Thymus (tissue), 11 donors: ENCODE data around the gene ETFDH. TPM values are rescaled to one million over a fixed set of nuclear protein-coding genes. Genes with fewer than 3 reads are reported as not detected.

Experiments
- DNase-seq, 9 donors: peaks; one replicate each; pipeline ENCODE4 v3.0.0-alpha.2; 2013; ENCODE audit warnings: low spot score in 9 of 9, low read depth in 6 of 9, missing footprints in 1 of 9
- H3K27ac ChIP-seq, 2 donors: one replicate each; pipeline ENCODE4 v1.5.1; 2013; ENCODE audit warnings: control low read depth in 1 of 2, low read depth in 1 of 2, low read length in 1 of 2, mild to moderate bottlenecking in 1 of 2, moderate library complexity in 1 of 2
- H3K27me3 ChIP-seq, 2 donors: one replicate each; pipeline ENCODE4 v1.5.1; 2013; ENCODE audit warnings: low read length in 1 of 2; ENCODE audit not compliant: control insufficient read depth in 2 of 2, insufficient read depth in 1 of 2
- H3K36me3 ChIP-seq, 2 donors: one replicate each; pipeline ENCODE4 v1.5.1; 2013; ENCODE audit warnings: low read length in 1 of 2, mild to moderate bottlenecking in 1 of 2, moderate library complexity in 1 of 2; ENCODE audit not compliant: control insufficient read depth in 2 of 2, insufficient read depth in 2 of 2
- H3K4me1 ChIP-seq, 2 donors: one replicate each; pipeline ENCODE4 v1.5.1; 2013; ENCODE audit warnings: low read length in 2 of 2; ENCODE audit not compliant: control insufficient read depth in 2 of 2, insufficient read depth in 2 of 2
- H3K4me3 ChIP-seq, 2 donors: one replicate each; pipeline ENCODE4 v1.5.1; 2013; ENCODE audit warnings: low read length in 2 of 2, control low read depth in 1 of 2, mild to moderate bottlenecking in 1 of 2
- H3K9me3 ChIP-seq, 2 donors: one replicate each; pipeline ENCODE4 v1.5.1; 2013; ENCODE audit warnings: low read length in 1 of 2, mild to moderate bottlenecking in 1 of 2; ENCODE audit not compliant: control insufficient read depth in 2 of 2, insufficient read depth in 1 of 2
- WGBS: extraction: QIAGEN DNeasy Blood & Tissue Kit; methylation state at CpG from one replicate; pipeline ENCODE4 v1.1.7; 2013; 5-methylcytosine and 5-hydroxymethylcytosine counted together
- polyA plus RNA-seq: library from polyadenylated mRNA; stranded (reverse); fragments of 200-250 nt; gene quantifications from one replicate; pipeline ENCODE4 v1.2.3, GENCODE V29; 2013
- total RNA-seq: library from RNA; stranded (reverse); fragments of 120-200 nt; gene quantifications from one replicate; pipeline ENCODE4 v1.2.4, GENCODE V29; 2013
- donor health status: healthy.

The ETFDH gene
- total and polyA plus RNA-seq, 2 donors: 18.0 to 24.8 TPM

- peak overlapping the region; percentile 83 to 95 for H3K4me3 ChIP-seq
- no peaks in the 10 kb centered on the region for H3K36me3 ChIP-seq
- H3K27ac ChIP-seq: peak overlapping the region; percentile 97 to 98
- H3K4me1 ChIP-seq: peaks cover 5 to 17% of the 10 kb centered on the region in 2 donors
- no peaks in the 10 kb centered on the region for H3K27me3 ChIP-seq
- WGBS: under 1% methylated on average over 35 of the region's 35 CpGs
- H3K9me3 ChIP-seq: no peaks in the 10 kb centered on the region
- DNase-seq: peak in 8 of 9 donors; percentile 5 to 72 (median 30)
These were observed 976 bp upstream of the ETFDH start for GRCh38 chr4:158670975-158671664.

GRCh38 chr4:158671665-158671914, 506 bp upstream of the ETFDH start, which contains the start of gene C4orf46:
TSS of gene C4orf46 (minus strand) at chr4:158671887. CDS start at chr4:158671801, 86 bp downstream.
- Histone ChIP-seq H3K36me3 (no peaks in the 10 kb centered on the region), H3K27ac (peak within 1 kb of the TSS; percentile 97 to 98), H3K4me1 (peaks cover 5 to 17% of the 10 kb centered on the region in 2 donors), H3K4me3 (peak within 1 kb of the TSS; percentile 83 to 95), H3K27me3 (no peaks in the 10 kb centered on the region), H3K9me3 (no peaks in the 10 kb centered on the region)
- WGBS: under 1% methylated on average over 20 of the region's 20 CpGs
- DNase-seq: no peak

- H3K27ac ChIP-seq: no peak overlapping the region
- no peaks in the 10 kb centered on the region for H3K36me3 ChIP-seq
- no peak overlapping the region for H3K4me3 ChIP-seq
- H3K4me1 ChIP-seq: peaks cover 5 to 17% of the 10 kb centered on the region in 2 donors
- no peaks in the 10 kb centered on the region for H3K27me3 ChIP-seq
- no peak for DNase-seq
- 97% methylated on average over 3 of the region's 3 CpGs for WGBS
- no peaks in the 10 kb centered on the region for H3K9me3 ChIP-seq
These were observed 1.5 kb downstream of the ETFDH start for GRCh38 chr4:158673633-158674032.

- DNase-seq: no peak
- H3K4me3 ChIP-seq: no peak overlapping the region
- H3K27me3 ChIP-seq: no peaks in the 10 kb centered on the region
- peaks cover 0 to 8% of the 10 kb centered on the region in 2 donors for H3K4me1 ChIP-seq
- no peak overlapping the region for H3K27ac ChIP-seq
- H3K36me3 ChIP-seq: peaks cover 0 to 2% of the 10 kb centered on the region in 2 donors
- 98% methylated on average over 5 of the region's 5 CpGs for WGBS
- H3K9me3 ChIP-seq: no peaks in the 10 kb centered on the region
These were observed 4.0 kb downstream of the ETFDH start for GRCh38 chr4:158676076-158676475.

GRCh38 chr4:158678767-158679166, 6.7 kb downstream of the ETFDH start:
- WGBS: 97% methylated on average over 2 of the region's 2 CpGs
- H3K4me1 ChIP-seq: no peaks in the 10 kb centered on the region
- H3K36me3 ChIP-seq: peaks cover 0 to 6% of the 10 kb centered on the region in 2 donors
- H3K27me3 ChIP-seq: no peaks in the 10 kb centered on the region
- no peak overlapping the region for H3K27ac ChIP-seq
- H3K9me3 ChIP-seq: no peaks in the 10 kb centered on the region
- no peak for DNase-seq
- no peak overlapping the region for H3K4me3 ChIP-seq

- WGBS: 100% methylated on average over 1 of the region's 1 CpG
- DNase-seq: no peak
- Histone ChIP-seq H3K9me3 (no peaks in the 10 kb centered on the region), H3K4me1 (no peaks in the 10 kb centered on the region), H3K4me3 (no peak overlapping the region), H3K36me3 (peaks cover 5 to 7% of the 10 kb centered on the region in 2 donors), H3K27ac (no peak overlapping the region), H3K27me3 (no peaks in the 10 kb centered on the region)
These were observed 9.5 kb downstream of the ETFDH start for GRCh38 chr4:158681629-158682028.

GRCh38 chr4:158682066-158682465, 10.0 kb downstream of the ETFDH start:
- Histone ChIP-seq H3K9me3 (no peaks in the 10 kb centered on the region), H3K27me3 (no peaks in the 10 kb centered on the region), H3K4me1 (no peaks in the 10 kb centered on the region), H3K27ac (no peak overlapping the region), H3K36me3 (peaks cover 9 to 11% of the 10 kb centered on the region in 2 donors), H3K4me3 (no peak overlapping the region)
- no peak for DNase-seq
- WGBS: 91% methylated on average over 2 of the region's 2 CpGs

GRCh38 chr4:158688813-158689212, 16.7 kb downstream of the ETFDH start:
- peaks cover 12 to 15% of the 10 kb centered on the region in 2 donors for H3K36me3 ChIP-seq

GRCh38 chr4:158704274-158704673, 32.2 kb downstream of the ETFDH start:
- 98% methylated on average over 4 of the region's 4 CpGs for WGBS
- H3K36me3 ChIP-seq: peaks cover 15 to 39% of the 10 kb centered on the region in 2 donors
- DNase-seq: no peak

More at GRCh38 chr4:158688813-158689212, 16.7 kb downstream of the ETFDH start:
- Histone ChIP-seq H3K4me1 (no peaks in the 10 kb centered on the region), H3K27me3 (no peaks in the 10 kb centered on the region), H3K27ac (no peak overlapping the region), H3K4me3 (no peak overlapping the region), H3K9me3 (no peaks in the 10 kb centered on the region)
- no peak for DNase-seq
- WGBS: 97% methylated on average over 1 of the region's 1 CpG

More at GRCh38 chr4:158704274-158704673, 32.2 kb downstream of the ETFDH start:
- Histone ChIP-seq H3K9me3 (no peaks in the 10 kb centered on the region), H3K27me3 (no peaks in the 10 kb centered on the region), H3K4me3 (no peak overlapping the region), H3K27ac (no peak overlapping the region), H3K4me1 (no peaks in the 10 kb centered on the region)
